ENCODE measurements around the gene TPRN. TPM values are rescaled to one million over a fixed set of nuclear protein-coding genes. Genes with fewer than 3 reads are reported as not detected.

TPRN gene
- total RNA-seq, 1 experiment from 2014 or later = 63.1 TPM

GRCh38 chr9:137173796-137174664 is 26.5 kb downstream of the TPRN start:
- no peak for DNase-seq (ENCODE audit: low spot score)

- DNase-seq (ENCODE audit: low spot score) = no peak
These were observed 27.4 kb downstream of the TPRN start for GRCh38 chr9:137172901-137173795.

- no peak for DNase-seq (ENCODE audit: low spot score)
These were observed 29.2 kb downstream of the TPRN start for GRCh38 chr9:137171149-137171900.

- no peak for DNase-seq (ENCODE audit: low spot score)
These were observed 29.9 kb downstream of the TPRN start for GRCh38 chr9:137170486-137171148.

GRCh38 chr9:137169896-137170358 is 30.6 kb downstream of the TPRN start, which contains the start of gene LRRC26:
LRRC26 (minus strand) TSS chr9:137170051; CDS start chr9:137169943, 108 bp downstream.
- DNase-seq (ENCODE audit: low spot score) = no peak

- DNase-seq (ENCODE audit: low spot score) = peak; percentile 69
These were observed 31.4 kb downstream of the TPRN start for GRCh38 chr9:137168904-137169856.

- DNase-seq (ENCODE audit: low spot score) = no peak
These were observed 32.0 kb downstream of the TPRN start for GRCh38 chr9:137168573-137168903.

- no peak for DNase-seq (ENCODE audit: low spot score)
These were observed 32.6 kb downstream of the TPRN start for GRCh38 chr9:137167747-137168572.

GRCh38 chr9:137167277-137167746 is 33.2 kb downstream of the TPRN start:
- DNase-seq (ENCODE audit: low spot score) = no peak

- no peak for DNase-seq (ENCODE audit: low spot score)
These were observed 33.9 kb downstream of the TPRN start for GRCh38 chr9:137166380-137167229.

- DNase-seq (ENCODE audit: low spot score) = no peak
These were observed 35.2 kb downstream of the TPRN start for GRCh38 chr9:137165250-137165836.

- no peak for DNase-seq (ENCODE audit: low spot score)
These were observed 35.9 kb downstream of the TPRN start for GRCh38 chr9:137164370-137165249.

- no peak for DNase-seq (ENCODE audit: low spot score)
These were observed 36.7 kb downstream of the TPRN start for GRCh38 chr9:137163805-137164204.

- DNase-seq (ENCODE audit: low spot score) = no peak
These were observed 37.2 kb downstream of the TPRN start for GRCh38 chr9:137163365-137163715.

- DNase-seq (ENCODE audit: low spot score) = peak; percentile 65
These were observed 37.8 kb downstream of the TPRN start for GRCh38 chr9:137162505-137163364.

All from HT-29 (cell line).